AG09309 (cell line): ENCODE results near the gene DGCR6L.
"Not testable (repeated sequence)": the region's sequence is repeated elsewhere in the genome, so short reads cannot be mapped to it uniquely, and the experiment has no call there.

ENCODE experiments used
- DNase-seq: peaks from one replicate; pipeline ENCODE4 v3.0.0-alpha.2; 2010; ENCODE audit warnings: low read depth
- H3K4me3 ChIP-seq: 2 replicates; pipeline ENCODE4 v1.5.1; 2011; ENCODE audit warnings: mild to moderate bottlenecking, low read depth, low read length, moderate library complexity; ENCODE audit not compliant: control insufficient read depth
- CTCF ChIP-seq: IDR thresholded peaks from 2 replicates; pipeline ENCODE4 v1.5.1; 2011; ENCODE audit warnings: mild to moderate bottlenecking, low read depth, low read length, inconsistent platforms; ENCODE audit not compliant: insufficient read depth, control insufficient read depth; ENCODE audit errors: missing control alignments

Gene DGCR6L

GRCh38 chr22:20284471-20285086, 35.3 kb downstream of the DGCR6L start:
- no peak for DNase-seq
- no peak overlapping the region for H3K4me3 ChIP-seq
- TF ChIP-seq CTCF = no peak

DNA sequence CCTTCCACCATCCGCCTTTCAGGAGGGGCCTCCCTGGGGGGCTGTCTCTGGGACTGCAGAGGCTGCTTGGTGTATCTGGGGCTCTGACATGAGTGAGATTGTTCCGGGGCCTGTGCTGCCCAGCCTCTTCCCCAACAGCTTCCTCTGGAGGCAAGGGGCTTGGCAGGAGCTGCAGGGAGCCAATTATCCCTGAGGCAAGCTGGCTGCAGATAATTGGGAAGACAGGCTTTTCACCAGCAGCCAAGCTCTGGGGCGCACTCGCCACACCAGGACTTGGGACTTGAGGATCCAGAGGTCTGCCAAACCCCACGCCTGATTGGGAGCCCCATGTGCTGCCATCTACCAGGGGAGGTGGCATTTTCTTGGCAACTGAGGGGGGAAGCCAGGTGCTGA, 36.2 kb downstream of the DGCR6L start:
- no peak overlapping the region for H3K4me3 ChIP-seq
- TF ChIP-seq CTCF = no peak
- DNase-seq = no peak

DNA sequence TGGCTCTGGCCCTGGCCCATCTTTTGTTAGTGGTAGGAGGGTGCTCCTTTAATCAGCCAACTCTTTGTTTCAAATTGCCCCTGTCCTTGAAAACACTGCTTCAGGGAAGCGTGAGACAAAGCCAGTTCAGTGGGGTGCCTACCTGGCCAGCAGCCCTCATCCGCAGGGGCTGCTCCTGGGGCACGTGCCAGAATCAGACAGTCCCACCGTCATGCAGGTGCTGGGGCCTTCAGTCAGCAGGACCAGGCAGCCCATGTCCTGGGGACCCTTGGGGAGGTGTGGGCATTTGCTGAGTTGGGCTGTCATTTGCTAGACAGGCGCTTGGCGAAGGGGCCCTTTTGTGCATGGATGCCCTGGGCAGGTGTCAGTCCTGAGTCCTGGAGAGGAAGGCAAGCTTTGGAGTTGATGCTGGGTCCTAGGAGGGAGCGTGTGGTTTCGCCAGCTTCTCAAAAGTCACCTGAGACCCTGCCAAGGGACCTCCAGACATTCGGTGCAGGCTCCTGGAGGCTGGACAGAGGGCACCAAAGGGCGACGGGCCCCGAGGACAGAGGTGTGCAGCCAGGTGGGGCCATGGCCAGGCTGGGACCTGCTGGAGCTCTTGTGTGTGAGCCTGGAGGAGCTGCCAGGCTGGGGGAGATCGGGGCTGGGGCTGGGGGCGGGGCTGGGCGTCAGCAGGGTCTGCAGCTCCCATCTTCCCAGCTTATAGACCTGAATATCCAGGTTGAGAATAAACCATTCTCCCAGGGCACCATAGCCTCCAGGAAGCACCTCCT, 36.8 kb downstream of the DGCR6L start:
- H3K4me3 ChIP-seq = no peak overlapping the region
- TF ChIP-seq CTCF = no peak
- DNase-seq = no peak

GRCh38 chr22:20281891-20282290, 38.0 kb downstream of the DGCR6L start:
- no peak overlapping the region for H3K4me3 ChIP-seq
- DNase-seq = no peak
- TF ChIP-seq CTCF = no peak

GRCh38 chr22:20281473-20281872, 38.4 kb downstream of the DGCR6L start:
- H3K4me3 ChIP-seq, DNase-seq: not testable (repeated sequence)

DNA sequence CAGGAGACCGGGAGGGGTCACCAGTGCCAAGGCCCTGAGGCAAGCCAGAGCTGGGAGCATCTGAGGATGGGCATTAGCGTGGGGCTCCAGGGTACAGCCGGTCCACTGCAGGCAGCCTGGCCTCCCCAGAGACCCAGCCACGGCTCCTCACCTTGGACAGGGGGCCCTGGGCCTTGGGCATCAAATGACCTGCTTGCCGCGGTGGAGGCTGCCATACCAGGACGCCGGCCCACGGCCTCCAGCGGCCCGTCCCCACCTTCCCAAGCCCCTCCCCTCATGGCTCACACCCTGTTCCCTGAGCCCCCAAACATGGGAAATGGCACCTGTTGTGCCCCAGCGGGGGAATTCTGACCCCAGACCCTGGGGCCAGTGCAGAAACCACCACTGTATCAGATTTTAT, 39.0 kb downstream of the DGCR6L start:
- TF ChIP-seq CTCF = no peak
- H3K4me3 ChIP-seq = no peak overlapping the region
- no peak for DNase-seq

GRCh38 chr22:20280163-20280562, 39.7 kb downstream of the DGCR6L start:
- not testable (repeated sequence) for H3K4me3 ChIP-seq, DNase-seq

DNA sequence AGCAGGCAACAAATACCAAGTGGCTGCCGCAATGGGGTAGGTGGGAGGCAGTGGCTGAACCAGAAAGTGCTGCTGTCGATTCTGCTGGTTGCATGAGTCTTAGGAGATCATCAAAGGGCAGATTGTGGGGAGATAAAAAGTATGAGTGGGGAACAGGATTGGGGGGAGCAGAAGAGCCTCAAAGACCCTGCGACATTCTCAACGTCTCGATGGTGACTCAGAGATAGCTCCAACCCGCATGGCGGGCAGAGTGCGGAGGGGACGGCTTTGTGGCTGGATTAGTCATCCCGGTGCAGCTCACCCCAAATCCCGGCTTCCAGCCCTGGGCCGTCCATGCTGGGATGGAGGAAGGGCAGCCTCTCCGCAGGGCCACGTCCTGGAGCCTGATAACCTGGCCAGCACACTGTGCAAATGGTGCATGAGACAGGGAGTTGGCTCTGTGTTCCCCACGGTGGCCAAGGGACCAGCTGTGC, 40.2 kb downstream of the DGCR6L start:
- DNase-seq = no peak
- TF ChIP-seq CTCF = no peak
- no peak overlapping the region for H3K4me3 ChIP-seq

DNA sequence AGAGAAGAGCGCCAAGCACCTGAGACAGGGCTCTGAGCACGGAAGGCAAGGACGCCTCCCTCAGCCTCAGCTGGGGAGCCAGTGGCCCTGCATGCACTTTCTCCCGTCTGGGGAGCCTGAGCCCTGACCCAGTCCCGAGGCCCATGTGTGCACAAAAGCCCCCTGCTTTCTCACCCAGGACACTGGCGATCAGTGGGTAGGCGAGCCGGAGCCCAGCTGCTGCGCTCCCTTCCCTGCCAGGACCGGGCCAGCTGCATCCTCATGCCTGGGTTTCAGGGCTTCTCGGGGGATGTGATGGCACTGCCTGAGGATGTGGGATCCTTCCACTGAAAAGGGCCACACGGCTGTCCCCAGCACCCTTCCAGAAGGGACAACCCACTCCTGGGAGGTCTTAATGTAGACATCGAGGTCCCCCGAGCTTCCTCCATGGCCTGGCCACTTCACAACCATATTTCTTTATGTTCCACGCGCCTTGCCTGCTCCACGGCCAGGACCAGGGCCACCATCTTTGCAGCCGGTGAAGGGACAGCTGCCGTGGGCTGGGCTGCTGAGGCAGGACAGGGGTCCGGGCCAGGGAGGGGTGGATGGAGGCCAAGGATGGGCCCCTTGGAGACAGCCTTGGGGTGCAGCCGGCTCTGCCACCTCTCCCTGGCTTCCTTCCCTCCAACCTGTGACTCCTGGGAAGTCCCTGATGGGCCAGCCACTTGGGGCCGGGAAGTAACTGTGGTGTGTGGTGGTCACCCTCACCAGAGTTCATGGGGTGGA, 41.0 kb downstream of the DGCR6L start:
- DNase-seq, H3K4me3 ChIP-seq: not testable (repeated sequence)

DNA sequence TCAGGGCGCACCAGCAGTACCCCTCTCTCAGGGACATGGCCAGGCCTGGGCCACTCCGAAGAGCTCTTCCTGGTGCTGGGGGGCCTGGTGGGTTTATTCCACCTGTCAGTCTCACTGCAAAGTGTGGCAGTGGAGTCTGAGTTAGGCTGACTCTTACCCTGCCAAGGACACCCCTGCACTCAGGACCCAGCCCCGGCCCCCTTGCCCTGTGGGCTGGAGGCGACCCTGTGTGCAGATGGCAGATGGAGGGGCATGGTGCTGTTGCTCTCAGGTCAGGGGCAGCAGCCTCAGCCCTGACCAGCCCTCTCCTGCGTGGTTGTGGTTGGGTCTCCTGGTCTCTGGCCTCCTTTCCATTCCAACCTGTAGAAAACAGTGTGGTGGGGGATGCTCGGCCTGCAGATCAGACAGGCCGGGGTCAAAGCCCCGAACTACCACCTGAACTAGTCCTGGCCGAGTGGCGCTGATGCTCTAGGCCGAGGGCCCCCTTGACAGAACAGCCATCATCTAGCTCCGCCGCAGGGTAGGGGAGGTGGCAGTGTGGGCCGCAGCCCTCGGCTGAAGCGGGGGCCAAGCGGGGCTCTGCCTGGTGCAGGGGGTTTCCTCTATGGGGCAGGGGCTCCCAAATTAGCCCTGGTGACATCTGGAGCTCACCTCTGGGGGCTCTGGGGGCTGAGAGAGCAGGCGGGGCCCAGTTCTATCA, 41.8 kb downstream of the DGCR6L start:
- not testable (repeated sequence) for H3K4me3 ChIP-seq, DNase-seq
